Gastroesophageal sphincter (tissue), 3 donors: Measurements from ENCODE around the gene DDX21.

ENCODE experiments used
- CTCF ChIP-seq, 4 experiments: fragments of 200-600 bp in 2 of 4; fragments of 450-650 bp in 2 of 4; sonication (generic) in 1 of 4; IDR thresholded peaks; one replicate each; pipeline ENCODE4 v1.5.1; 2017 to 2019; ENCODE audit warnings: antibody characterized with exemption in 4 of 4, mild to moderate bottlenecking in 2 of 4, moderate library complexity in 2 of 4
- EP300 ChIP-seq: sonication (generic); formaldehyde crosslinking; IDR thresholded peaks from one replicate; pipeline ENCODE4 v1.6.1; 2017; ENCODE audit warnings: antibody characterized with exemption, mild to moderate bottlenecking
- POLR2A ChIP-seq, 2 donors: fragments of 450-650 bp; IDR thresholded peaks; one replicate each; pipeline ENCODE4 v1.6.1; 2017; ENCODE audit warnings: antibody characterized with exemption in 2 of 2, mild to moderate bottlenecking in 2 of 2, moderate library complexity in 1 of 2
- POLR2AphosphoS5 ChIP-seq: sonication (generic); formaldehyde crosslinking; IDR thresholded peaks from one replicate; pipeline ENCODE4 v1.6.1; 2017; ENCODE audit warnings: antibody characterized with exemption

- TF ChIP-seq CTCF (IDR thresholded peaks at IDR 0.05) (no peak), EP300 (no peak), POLR2A (IDR thresholded peaks at IDR 0.05) (no peak), POLR2AphosphoS5 (no peak)
Observed at GRCh38 chr10:68989317-68989990, 33.5 kb downstream of the DDX21 start.
